ENCODE results near the gene TPCN1.

GRCh38 chr12:113345318-113345717, 124.1 kb downstream of the TPCN1 start:
- no peak for TF ChIP-seq CTCF (conservative IDR thresholded peaks at IDR 0.05; ENCODE audit: low read depth, low read length)
- no peak for TF ChIP-seq EZH2 (IDR thresholded peaks at IDR 0.05; ENCODE audit: borderline replicate concordance, low read depth, low read length, poor library complexity, severe bottlenecking)
